ENCODE data around the gene APOBEC4. TPM values are rescaled to one million over a fixed set of nuclear protein-coding genes. Genes with fewer than 3 reads are reported as not detected.
"Not testable (repeated sequence)": the region's sequence is repeated elsewhere in the genome, so short reads cannot be mapped to it uniquely, and the experiment has no call there.

APOBEC4 gene
- total RNA-seq: not detected in 2 replicates

GRCh38 chr1:183652547-183653461 lies at the start of gene APOBEC4:
TSS of gene APOBEC4 (minus strand) at chr1:183653316. CDS start at chr1:183648781, 4,535 bp downstream.
- peak; percentile 12 to 37 for DNase-seq (ENCODE audit: low read depth in 2 of 2)

- no peak for DNase-seq (ENCODE audit: low read depth in 2 of 2)
These were observed 49.7 kb upstream of the APOBEC4 start for GRCh38 chr1:183702813-183703198.

GRCh38 chr1:183702087-183702812 lies 49.1 kb upstream of the APOBEC4 start:
- peak in 1 of 2 donors; percentile 32 for DNase-seq (ENCODE audit: low read depth in 2 of 2)

GRCh38 chr1:183699616-183700160 lies 46.6 kb upstream of the APOBEC4 start:
- DNase-seq (ENCODE audit: low read depth in 2 of 2): no peak

GRCh38 chr1:183697814-183698590 lies 44.9 kb upstream of the APOBEC4 start:
- peak; percentile 30 to 46 for DNase-seq (ENCODE audit: low read depth in 2 of 2)

- DNase-seq (ENCODE audit: low read depth in 2 of 2): no peak
These were observed 43.9 kb upstream of the APOBEC4 start for GRCh38 chr1:183696981-183697380.

GRCh38 chr1:183694755-183695154 lies 41.6 kb upstream of the APOBEC4 start:
- no peak for DNase-seq (ENCODE audit: low read depth in 2 of 2)

- DNase-seq (ENCODE audit: low read depth in 2 of 2): peak in 1 of 2 donors; percentile 15
These were observed 41.0 kb upstream of the APOBEC4 start for GRCh38 chr1:183694066-183694465.

GRCh38 chr1:183693521-183693920 lies 40.4 kb upstream of the APOBEC4 start:
- DNase-seq (ENCODE audit: low read depth in 2 of 2): no peak

GRCh38 chr1:183689762-183690204 lies 36.7 kb upstream of the APOBEC4 start:
- DNase-seq (ENCODE audit: low read depth in 2 of 2): no peak

GRCh38 chr1:183688341-183689060 lies 35.4 kb upstream of the APOBEC4 start:
- DNase-seq (ENCODE audit: low read depth in 2 of 2): no peak

GRCh38 chr1:183687546-183688304 lies 34.6 kb upstream of the APOBEC4 start:
- DNase-seq (ENCODE audit: low read depth in 2 of 2): no peak

- DNase-seq (ENCODE audit: low read depth in 2 of 2): no peak
These were observed 33.1 kb upstream of the APOBEC4 start for GRCh38 chr1:183686229-183686628.

GRCh38 chr1:183685112-183685713 lies 32.1 kb upstream of the APOBEC4 start:
- peak; percentile 69 to 70 for DNase-seq (ENCODE audit: low read depth in 2 of 2)

- not testable (repeated sequence) for DNase-seq (ENCODE audit: low read depth in 2 of 2)
These were observed 26.2 kb upstream of the APOBEC4 start for GRCh38 chr1:183679363-183679762.

GRCh38 chr1:183678819-183679218 lies 25.7 kb upstream of the APOBEC4 start:
- no peak for DNase-seq (ENCODE audit: low read depth in 2 of 2)

GRCh38 chr1:183676586-183677189 lies 23.6 kb upstream of the APOBEC4 start:
- no peak for DNase-seq (ENCODE audit: low read depth in 2 of 2)

GRCh38 chr1:183675883-183676585 lies 22.9 kb upstream of the APOBEC4 start:
- DNase-seq (ENCODE audit: low read depth in 2 of 2): no peak

Measured in lung microvascular endothelial cell (primary cell).